Measurements from ENCODE around the gene NOL11.
"Not testable (repeated sequence)": the region's sequence is repeated elsewhere in the genome, so short reads cannot be mapped to it uniquely, and the experiment has no call there.

Gene NOL11

GRCh38 chr17:67716405-67716798 lies 1.3 kb upstream of the NOL11 start:
- TF ChIP-seq CTCF (IDR thresholded peaks at IDR 0.05; ENCODE audit: control insufficient read depth, insufficient read depth, low read depth, low read length, missing control alignments): no peak
- no peak overlapping the region for H3K4me3 ChIP-seq (ENCODE audit: control insufficient read depth, low read depth, low read length)
- no peak for DNase-seq (ENCODE audit: low read depth)

- no peak for TF ChIP-seq CTCF (IDR thresholded peaks at IDR 0.05; ENCODE audit: control insufficient read depth, insufficient read depth, low read depth, low read length, missing control alignments)
- peak overlapping the region; percentile 66 for H3K4me3 ChIP-seq (ENCODE audit: control insufficient read depth, low read depth, low read length)
- DNase-seq (ENCODE audit: low read depth): no peak
These were observed 528 bp upstream of the NOL11 start for GRCh38 chr17:67717192-67717623.

GRCh38 chr17:67718325-67718941 lies 697 bp downstream of the NOL11 start:
- TF ChIP-seq CTCF (IDR thresholded peaks at IDR 0.05; ENCODE audit: control insufficient read depth, insufficient read depth, low read depth, low read length, missing control alignments): no peak
- no peak for DNase-seq (ENCODE audit: low read depth)
- peak overlapping the region; percentile 66 for H3K4me3 ChIP-seq (ENCODE audit: control insufficient read depth, low read depth, low read length)

- H3K4me3 ChIP-seq (ENCODE audit: control insufficient read depth, low read depth, low read length): no peak overlapping the region
- DNase-seq (ENCODE audit: low read depth): no peak
- no peak for TF ChIP-seq CTCF (IDR thresholded peaks at IDR 0.05; ENCODE audit: control insufficient read depth, insufficient read depth, low read depth, low read length, missing control alignments)
These were observed 7.6 kb downstream of the NOL11 start for GRCh38 chr17:67725373-67725791.

GRCh38 chr17:67725807-67726206 lies 8.1 kb downstream of the NOL11 start:
- no peak for DNase-seq (ENCODE audit: low read depth)
- H3K4me3 ChIP-seq (ENCODE audit: control insufficient read depth, low read depth, low read length): no peak overlapping the region
- no peak for TF ChIP-seq CTCF (IDR thresholded peaks at IDR 0.05; ENCODE audit: control insufficient read depth, insufficient read depth, low read depth, low read length, missing control alignments)

- H3K4me3 ChIP-seq (ENCODE audit: control insufficient read depth, low read depth, low read length); DNase-seq (ENCODE audit: low read depth): not testable (repeated sequence)
These were observed 9.7 kb downstream of the NOL11 start for GRCh38 chr17:67727152-67728039.

GRCh38 chr17:67729903-67730302 lies 12.2 kb downstream of the NOL11 start:
- no peak for TF ChIP-seq CTCF (IDR thresholded peaks at IDR 0.05; ENCODE audit: control insufficient read depth, insufficient read depth, low read depth, low read length, missing control alignments)
- DNase-seq (ENCODE audit: low read depth): no peak
- no peak overlapping the region for H3K4me3 ChIP-seq (ENCODE audit: control insufficient read depth, low read depth, low read length)

Measured in AG09309 (cell line).